Fibroblast of lung (primary cell): ENCODE data around the gene RPS28.

Experiments used
- EZH2 ChIP-seq: IDR thresholded peaks from 2 replicates; pipeline ENCODE4 v1.5.1; 2012; ENCODE audit warnings: low read length, control low read depth, mild to moderate bottlenecking; ENCODE audit errors: missing control alignments
- TF ChIP-seq, protein P1 (sequence below), 2 donors: IDR thresholded peaks in 1 of 2; conservative IDR thresholded peaks in 1 of 2; 1 replicate in 1 of 2; 2 replicates in 1 of 2; pipeline ENCODE4 v1.5.1; 2011 to 2012; ENCODE audit warnings: low read length in 2 of 2, control low read depth in 1 of 2, inconsistent platforms in 1 of 2, low read depth in 1 of 2, mild to moderate bottlenecking in 1 of 2

GRCh38 chr19:8336660-8337059, 15.4 kb downstream of the RPS28 start:
- no peak for TF ChIP-seq EZH2
- TF ChIP-seq, protein P1, sequence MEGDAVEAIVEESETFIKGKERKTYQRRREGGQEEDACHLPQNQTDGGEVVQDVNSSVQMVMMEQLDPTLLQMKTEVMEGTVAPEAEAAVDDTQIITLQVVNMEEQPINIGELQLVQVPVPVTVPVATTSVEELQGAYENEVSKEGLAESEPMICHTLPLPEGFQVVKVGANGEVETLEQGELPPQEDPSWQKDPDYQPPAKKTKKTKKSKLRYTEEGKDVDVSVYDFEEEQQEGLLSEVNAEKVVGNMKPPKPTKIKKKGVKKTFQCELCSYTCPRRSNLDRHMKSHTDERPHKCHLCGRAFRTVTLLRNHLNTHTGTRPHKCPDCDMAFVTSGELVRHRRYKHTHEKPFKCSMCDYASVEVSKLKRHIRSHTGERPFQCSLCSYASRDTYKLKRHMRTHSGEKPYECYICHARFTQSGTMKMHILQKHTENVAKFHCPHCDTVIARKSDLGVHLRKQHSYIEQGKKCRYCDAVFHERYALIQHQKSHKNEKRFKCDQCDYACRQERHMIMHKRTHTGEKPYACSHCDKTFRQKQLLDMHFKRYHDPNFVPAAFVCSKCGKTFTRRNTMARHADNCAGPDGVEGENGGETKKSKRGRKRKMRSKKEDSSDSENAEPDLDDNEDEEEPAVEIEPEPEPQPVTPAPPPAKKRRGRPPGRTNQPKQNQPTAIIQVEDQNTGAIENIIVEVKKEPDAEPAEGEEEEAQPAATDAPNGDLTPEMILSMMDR (conservative IDR thresholded peaks at IDR 0.05 in 1 of 2, IDR thresholded peaks at IDR 0.05 in 1 of 2; ENCODE audit: low read depth in 1 of 2, low read length in 2 of 2): no peak
